Measurements from ENCODE around the gene NUDCD3.

NUDCD3 gene

DNA sequence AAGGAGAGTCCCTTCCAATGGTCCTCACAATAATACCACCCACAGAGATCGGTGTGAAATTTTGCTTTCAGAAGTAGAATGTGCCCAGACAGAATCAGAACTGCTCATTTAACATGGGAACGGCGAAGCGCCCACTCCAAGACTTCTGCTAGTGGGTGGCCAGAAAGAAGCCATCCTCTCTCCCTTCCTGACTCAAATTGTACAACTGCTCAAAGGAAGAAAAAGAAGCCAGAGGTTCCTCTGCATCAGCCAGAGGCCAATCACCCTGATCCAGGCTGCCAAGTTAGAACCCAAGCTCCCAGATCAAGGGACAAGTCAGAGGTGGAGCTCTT is 23.3 kb downstream of the NUDCD3 start:
- no peak for DNase-seq (ENCODE audit: low read depth)
- TF ChIP-seq, protein P1, sequence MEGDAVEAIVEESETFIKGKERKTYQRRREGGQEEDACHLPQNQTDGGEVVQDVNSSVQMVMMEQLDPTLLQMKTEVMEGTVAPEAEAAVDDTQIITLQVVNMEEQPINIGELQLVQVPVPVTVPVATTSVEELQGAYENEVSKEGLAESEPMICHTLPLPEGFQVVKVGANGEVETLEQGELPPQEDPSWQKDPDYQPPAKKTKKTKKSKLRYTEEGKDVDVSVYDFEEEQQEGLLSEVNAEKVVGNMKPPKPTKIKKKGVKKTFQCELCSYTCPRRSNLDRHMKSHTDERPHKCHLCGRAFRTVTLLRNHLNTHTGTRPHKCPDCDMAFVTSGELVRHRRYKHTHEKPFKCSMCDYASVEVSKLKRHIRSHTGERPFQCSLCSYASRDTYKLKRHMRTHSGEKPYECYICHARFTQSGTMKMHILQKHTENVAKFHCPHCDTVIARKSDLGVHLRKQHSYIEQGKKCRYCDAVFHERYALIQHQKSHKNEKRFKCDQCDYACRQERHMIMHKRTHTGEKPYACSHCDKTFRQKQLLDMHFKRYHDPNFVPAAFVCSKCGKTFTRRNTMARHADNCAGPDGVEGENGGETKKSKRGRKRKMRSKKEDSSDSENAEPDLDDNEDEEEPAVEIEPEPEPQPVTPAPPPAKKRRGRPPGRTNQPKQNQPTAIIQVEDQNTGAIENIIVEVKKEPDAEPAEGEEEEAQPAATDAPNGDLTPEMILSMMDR (conservative IDR thresholded peaks at IDR 0.05; ENCODE audit: control insufficient read depth, insufficient read depth, low read depth, low read length) = no peak
- no peak overlapping the region for H3K4me3 ChIP-seq (ENCODE audit: control insufficient read depth, low read depth, low read length)

DNA sequence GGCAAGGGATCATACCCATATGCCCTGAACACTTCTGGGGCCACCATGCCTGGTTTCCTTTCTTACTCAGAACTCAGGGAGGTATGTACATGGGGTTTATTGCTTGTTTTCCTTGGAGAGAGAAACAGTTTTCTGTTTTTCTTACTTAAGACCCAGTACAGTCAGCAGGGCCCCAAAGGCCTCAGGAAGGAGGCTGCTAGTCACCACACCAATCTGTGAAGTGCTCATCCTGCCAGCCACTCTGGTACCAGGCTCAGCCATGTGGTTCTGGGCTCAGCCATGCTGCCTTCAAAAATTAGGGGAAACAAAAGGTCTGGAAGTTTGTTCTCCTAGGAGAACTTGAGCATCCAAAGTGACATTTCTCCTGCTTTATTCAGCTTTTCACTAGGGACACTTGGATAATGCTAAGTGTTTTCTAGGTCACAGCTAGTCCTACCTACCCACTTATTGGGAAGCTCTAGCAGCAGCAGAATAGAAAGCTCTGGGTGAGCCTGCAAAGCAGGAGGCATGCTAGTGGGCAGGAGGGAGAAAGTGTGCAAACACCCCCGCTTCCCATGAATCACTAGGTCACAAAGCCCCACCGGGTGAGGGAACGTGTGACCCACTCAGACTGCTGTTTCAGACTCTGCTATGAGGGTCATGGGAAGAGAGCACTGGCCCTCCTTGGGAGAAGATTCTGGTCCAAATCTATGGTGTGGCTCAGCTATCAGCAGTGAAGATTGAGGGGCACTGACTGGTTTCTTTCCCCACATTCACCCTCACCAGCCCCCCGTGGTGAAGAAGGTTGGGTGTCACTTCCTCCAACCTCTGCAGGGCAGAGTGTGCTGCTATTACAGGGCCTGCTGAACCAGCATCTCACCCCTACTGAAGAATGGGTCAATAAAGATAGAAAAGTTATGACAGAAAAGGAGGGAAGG is 23.9 kb downstream of the NUDCD3 start:
- peak; percentile 82 for DNase-seq (ENCODE audit: low read depth)
- H3K4me3 ChIP-seq (ENCODE audit: control insufficient read depth, low read depth, low read length) = no peak overlapping the region
- TF ChIP-seq, protein P1 (conservative IDR thresholded peaks at IDR 0.05; ENCODE audit: control insufficient read depth, insufficient read depth, low read depth, low read length) = no peak

GRCh38 chr7:44465490-44465889 is 25.0 kb downstream of the NUDCD3 start:
- TF ChIP-seq, protein P1 (conservative IDR thresholded peaks at IDR 0.05; ENCODE audit: control insufficient read depth, insufficient read depth, low read depth, low read length) = no peak
- DNase-seq (ENCODE audit: low read depth) = no peak
- no peak overlapping the region for H3K4me3 ChIP-seq (ENCODE audit: control insufficient read depth, low read depth, low read length)

DNA sequence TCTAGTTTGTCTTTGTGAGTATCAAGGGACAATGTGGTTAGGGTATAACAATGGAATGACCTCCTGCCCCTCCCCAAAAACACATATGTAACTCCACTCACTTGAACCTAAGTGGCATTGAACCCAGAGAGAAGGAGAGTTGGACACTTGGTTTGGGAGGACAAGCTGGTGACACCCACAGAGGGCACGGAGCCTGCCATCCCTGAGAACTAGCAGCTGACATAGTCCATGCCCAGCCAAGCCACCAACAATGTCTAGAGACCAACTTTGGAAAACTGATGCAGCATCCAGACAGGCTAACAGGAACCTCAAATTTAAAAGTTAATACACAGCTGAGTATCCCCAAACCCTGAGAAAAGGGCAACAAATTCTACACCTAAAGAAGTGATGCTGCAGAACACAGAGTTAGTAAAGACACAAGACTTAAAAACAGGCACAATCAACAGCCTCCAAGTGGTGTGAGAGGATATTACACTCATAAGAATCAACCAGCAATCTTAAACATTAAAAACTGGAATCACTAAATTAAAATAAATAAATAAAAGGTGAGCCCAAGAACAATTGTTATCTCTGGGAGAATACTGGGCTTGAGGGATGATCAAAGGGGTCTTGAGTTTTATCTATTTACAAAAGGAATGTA is 27.2 kb downstream of the NUDCD3 start:
- peak; percentile 30 for DNase-seq (ENCODE audit: low read depth)
- TF ChIP-seq, protein P1 (conservative IDR thresholded peaks at IDR 0.05; ENCODE audit: control insufficient read depth, insufficient read depth, low read depth, low read length) = peak; percentile 34
- no peak overlapping the region for H3K4me3 ChIP-seq (ENCODE audit: control insufficient read depth, low read depth, low read length)

DNA sequence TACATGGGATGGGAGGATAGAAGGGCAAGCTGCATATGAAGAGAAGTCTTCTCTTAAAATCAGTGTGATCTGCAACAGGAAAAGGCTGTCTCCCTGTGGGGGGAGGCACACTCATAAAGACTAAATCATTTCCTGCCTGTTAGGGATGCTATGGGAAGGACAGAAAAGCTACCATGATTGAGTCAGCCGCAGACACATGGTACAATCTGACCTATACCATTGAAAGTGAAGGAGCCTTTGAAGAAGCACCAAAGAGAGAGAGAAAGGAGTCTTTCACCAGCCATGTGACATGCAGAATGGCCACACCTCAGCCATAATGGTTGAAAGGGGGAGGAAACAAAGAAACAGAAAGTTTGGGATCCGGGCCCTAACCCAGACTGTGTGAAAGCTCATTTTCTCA is 29.1 kb downstream of the NUDCD3 start:
- TF ChIP-seq, protein P1 (conservative IDR thresholded peaks at IDR 0.05; ENCODE audit: control insufficient read depth, insufficient read depth, low read depth, low read length) = no peak
- DNase-seq (ENCODE audit: low read depth) = peak; percentile 79
- no peak overlapping the region for H3K4me3 ChIP-seq (ENCODE audit: control insufficient read depth, low read depth, low read length)

DNA sequence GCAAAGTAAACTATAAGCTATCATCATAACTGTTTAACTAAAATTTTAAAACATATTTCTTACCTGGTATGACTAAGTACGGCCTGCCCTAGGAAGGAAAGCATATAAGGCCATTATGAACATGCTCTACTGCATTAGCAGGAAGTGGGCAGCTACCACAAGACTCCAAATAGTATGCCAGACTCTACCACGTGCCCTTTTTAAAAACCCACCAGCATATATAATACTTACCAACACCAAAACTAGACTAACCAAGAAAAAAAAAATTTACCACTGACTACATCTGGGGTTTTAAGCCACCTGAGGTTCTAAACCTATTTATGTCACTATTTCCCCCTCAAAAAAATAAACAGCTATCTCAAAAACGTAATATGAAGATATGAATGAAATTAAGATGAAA is 30.1 kb downstream of the NUDCD3 start:
- H3K4me3 ChIP-seq (ENCODE audit: control insufficient read depth, low read depth, low read length) = no peak overlapping the region
- no peak for DNase-seq (ENCODE audit: low read depth)
- TF ChIP-seq, protein P1 (conservative IDR thresholded peaks at IDR 0.05; ENCODE audit: control insufficient read depth, insufficient read depth, low read depth, low read length) = no peak
